ENCODE data around the gene KMT2C. TPM values are rescaled to one million over a fixed set of nuclear protein-coding genes. Genes with fewer than 3 reads are reported as not detected.

The KMT2C gene
- total and polyA plus RNA-seq, 4 donors, result 6.3 to 35.3 (median 19.3) TPM

DNA sequence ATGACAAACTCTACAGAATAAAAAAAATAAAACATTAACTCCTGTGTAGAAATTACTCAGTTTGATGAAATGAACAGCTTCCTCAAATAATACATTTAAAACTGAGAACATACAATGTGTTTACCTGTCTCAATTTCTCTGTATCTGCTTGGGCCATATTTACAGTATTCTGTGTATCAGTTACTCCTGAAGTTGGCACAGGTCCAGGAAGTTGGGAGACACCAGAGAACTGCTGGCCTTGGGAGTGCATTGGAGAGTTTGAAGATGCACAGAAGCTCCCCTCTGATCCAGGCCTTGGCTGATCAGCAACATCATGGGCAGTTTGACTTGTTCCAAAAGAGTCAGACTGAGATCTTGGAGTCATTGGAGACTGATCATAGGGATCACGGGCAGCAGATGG lies 255.2 kb downstream of the KMT2C start:
- TF ChIP-seq RXRA (IDR thresholded peaks at IDR 0.05) (no peak), GABPA (IDR thresholded peaks at IDR 0.05 in 1 of 2, conservative IDR thresholded peaks at IDR 0.05 in 1 of 2) (no peak), NR2F2 (IDR thresholded peaks at IDR 0.05) (no peak), JUND (IDR thresholded peaks at IDR 0.05) (no peak), HNF4G (IDR thresholded peaks at IDR 0.05) (no peak), TAF1 (conservative IDR thresholded peaks at IDR 0.05) (no peak), FOXA2 (IDR thresholded peaks at IDR 0.05) (no peak), FOXA1 (IDR thresholded peaks at IDR 0.05) (no peak), RAD21 (IDR thresholded peaks at IDR 0.05) (no peak), CTCF (IDR thresholded peaks at IDR 0.05; ENCODE audit: low read depth, low read length, missing input control) (no peak), EGR1 (IDR thresholded peaks at IDR 0.05; ENCODE audit: low read depth in 2 of 2) (no peak), YY1 (IDR thresholded peaks at IDR 0.05) (no peak)
- TF ChIP-seq, protein P1, sequence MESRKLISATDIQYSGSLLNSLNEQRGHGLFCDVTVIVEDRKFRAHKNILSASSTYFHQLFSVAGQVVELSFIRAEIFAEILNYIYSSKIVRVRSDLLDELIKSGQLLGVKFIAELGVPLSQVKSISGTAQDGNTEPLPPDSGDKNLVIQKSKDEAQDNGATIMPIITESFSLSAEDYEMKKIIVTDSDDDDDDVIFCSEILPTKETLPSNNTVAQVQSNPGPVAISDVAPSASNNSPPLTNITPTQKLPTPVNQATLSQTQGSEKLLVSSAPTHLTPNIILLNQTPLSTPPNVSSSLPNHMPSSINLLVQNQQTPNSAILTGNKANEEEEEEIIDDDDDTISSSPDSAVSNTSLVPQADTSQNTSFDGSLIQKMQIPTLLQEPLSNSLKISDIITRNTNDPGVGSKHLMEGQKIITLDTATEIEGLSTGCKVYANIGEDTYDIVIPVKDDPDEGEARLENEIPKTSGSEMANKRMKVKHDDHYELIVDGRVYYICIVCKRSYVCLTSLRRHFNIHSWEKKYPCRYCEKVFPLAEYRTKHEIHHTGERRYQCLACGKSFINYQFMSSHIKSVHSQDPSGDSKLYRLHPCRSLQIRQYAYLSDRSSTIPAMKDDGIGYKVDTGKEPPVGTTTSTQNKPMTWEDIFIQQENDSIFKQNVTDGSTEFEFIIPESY (IDR thresholded peaks at IDR 0.05), result no peak
- TF ChIP-seq, protein P2, sequence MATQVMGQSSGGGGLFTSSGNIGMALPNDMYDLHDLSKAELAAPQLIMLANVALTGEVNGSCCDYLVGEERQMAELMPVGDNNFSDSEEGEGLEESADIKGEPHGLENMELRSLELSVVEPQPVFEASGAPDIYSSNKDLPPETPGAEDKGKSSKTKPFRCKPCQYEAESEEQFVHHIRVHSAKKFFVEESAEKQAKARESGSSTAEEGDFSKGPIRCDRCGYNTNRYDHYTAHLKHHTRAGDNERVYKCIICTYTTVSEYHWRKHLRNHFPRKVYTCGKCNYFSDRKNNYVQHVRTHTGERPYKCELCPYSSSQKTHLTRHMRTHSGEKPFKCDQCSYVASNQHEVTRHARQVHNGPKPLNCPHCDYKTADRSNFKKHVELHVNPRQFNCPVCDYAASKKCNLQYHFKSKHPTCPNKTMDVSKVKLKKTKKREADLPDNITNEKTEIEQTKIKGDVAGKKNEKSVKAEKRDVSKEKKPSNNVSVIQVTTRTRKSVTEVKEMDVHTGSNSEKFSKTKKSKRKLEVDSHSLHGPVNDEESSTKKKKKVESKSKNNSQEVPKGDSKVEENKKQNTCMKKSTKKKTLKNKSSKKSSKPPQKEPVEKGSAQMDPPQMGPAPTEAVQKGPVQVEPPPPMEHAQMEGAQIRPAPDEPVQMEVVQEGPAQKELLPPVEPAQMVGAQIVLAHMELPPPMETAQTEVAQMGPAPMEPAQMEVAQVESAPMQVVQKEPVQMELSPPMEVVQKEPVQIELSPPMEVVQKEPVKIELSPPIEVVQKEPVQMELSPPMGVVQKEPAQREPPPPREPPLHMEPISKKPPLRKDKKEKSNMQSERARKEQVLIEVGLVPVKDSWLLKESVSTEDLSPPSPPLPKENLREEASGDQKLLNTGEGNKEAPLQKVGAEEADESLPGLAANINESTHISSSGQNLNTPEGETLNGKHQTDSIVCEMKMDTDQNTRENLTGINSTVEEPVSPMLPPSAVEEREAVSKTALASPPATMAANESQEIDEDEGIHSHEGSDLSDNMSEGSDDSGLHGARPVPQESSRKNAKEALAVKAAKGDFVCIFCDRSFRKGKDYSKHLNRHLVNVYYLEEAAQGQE (IDR thresholded peaks at IDR 0.05), result no peak
- no peak for DNase-seq (ENCODE audit: low spot score)
- no peak overlapping the region for H3K4me3 ChIP-seq (ENCODE audit: low read depth in 1 of 3, low read length in 3 of 3)
- no peak overlapping the region for H3K27ac ChIP-seq (ENCODE audit: low read depth in 1 of 2, low read length in 2 of 2)
- 97% methylated on average over 1 of the region's 1 CpG for WGBS
- H3K9ac ChIP-seq (ENCODE audit: low read depth in 1 of 2, low read length in 2 of 2), result no peak overlapping the region
- H3K9me3 ChIP-seq (ENCODE audit: control insufficient read depth in 4 of 4, low read length in 3 of 4), result no peaks in the 10 kb centered on the region
- H3K4me1 ChIP-seq (ENCODE audit: control insufficient read depth in 4 of 4, insufficient read depth in 4 of 4, low read length in 3 of 4), result no peaks in the 10 kb centered on the region
- H3K27me3 ChIP-seq (ENCODE audit: control insufficient read depth in 4 of 4, insufficient read depth in 4 of 4, low read length in 3 of 4), result no peaks in the 10 kb centered on the region
- peaks cover 6 to 71% (median 57%) of the 10 kb centered on the region in 4 donors for H3K36me3 ChIP-seq (ENCODE audit: control insufficient read depth in 4 of 4, insufficient read depth in 3 of 4, low read depth in 1 of 4, low read length in 3 of 4)

- no peaks in the 10 kb centered on the region for H3K4me1 ChIP-seq (ENCODE audit: control insufficient read depth in 4 of 4, insufficient read depth in 4 of 4, low read length in 3 of 4)
- no peak for DNase-seq (ENCODE audit: low spot score)
- H3K4me3 ChIP-seq (ENCODE audit: low read depth in 1 of 3, low read length in 3 of 3), result no peak overlapping the region
- peaks cover 6 to 71% (median 56%) of the 10 kb centered on the region in 4 donors for H3K36me3 ChIP-seq (ENCODE audit: control insufficient read depth in 4 of 4, insufficient read depth in 3 of 4, low read depth in 1 of 4, low read length in 3 of 4)
- H3K9ac ChIP-seq (ENCODE audit: low read depth in 1 of 2, low read length in 2 of 2), result no peak overlapping the region
- no peak overlapping the region for H3K27ac ChIP-seq (ENCODE audit: low read depth in 1 of 2, low read length in 2 of 2)
- H3K27me3 ChIP-seq (ENCODE audit: control insufficient read depth in 4 of 4, insufficient read depth in 4 of 4, low read length in 3 of 4), result no peaks in the 10 kb centered on the region
- H3K9me3 ChIP-seq (ENCODE audit: control insufficient read depth in 4 of 4, low read length in 3 of 4), result no peaks in the 10 kb centered on the region
- WGBS, result 97% methylated on average over 5 of the region's 5 CpGs
- TF ChIP-seq FOXA1 (IDR thresholded peaks at IDR 0.05) (no peak), SP1 (IDR thresholded peaks at IDR 0.05) (no peak), EGR1 (IDR thresholded peaks at IDR 0.05; ENCODE audit: low read depth in 2 of 2) (no peak), NR2F2 (IDR thresholded peaks at IDR 0.05) (no peak), RXRA (IDR thresholded peaks at IDR 0.05) (no peak), TAF1 (conservative IDR thresholded peaks at IDR 0.05) (no peak), YY1 (IDR thresholded peaks at IDR 0.05) (no peak), CTCF (IDR thresholded peaks at IDR 0.05; ENCODE audit: low read depth, low read length, missing input control) (no peak)
- TF ChIP-seq, protein P3, sequence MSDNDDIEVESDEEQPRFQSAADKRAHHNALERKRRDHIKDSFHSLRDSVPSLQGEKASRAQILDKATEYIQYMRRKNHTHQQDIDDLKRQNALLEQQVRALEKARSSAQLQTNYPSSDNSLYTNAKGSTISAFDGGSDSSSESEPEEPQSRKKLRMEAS (IDR thresholded peaks at IDR 0.05), result no peak
- TF ChIP-seq, protein P2 (IDR thresholded peaks at IDR 0.05), result no peak
- TF ChIP-seq, protein P1 (IDR thresholded peaks at IDR 0.05), result no peak
Observed at GRCh38 chr7:152180048-152180447, 255.8 kb downstream of the KMT2C start.

Data from liver (tissue), 9 donors.